ENCODE measurements around the gene MAP3K3. TPM values are rescaled to one million over a fixed set of nuclear protein-coding genes. Genes with fewer than 3 reads are reported as not detected.

The MAP3K3 gene
- total and polyA plus RNA-seq, 2 donors (not counting 1 experiment from before 2014, with no cell fraction given), result 49.1 to 74.7 TPM

DNA sequence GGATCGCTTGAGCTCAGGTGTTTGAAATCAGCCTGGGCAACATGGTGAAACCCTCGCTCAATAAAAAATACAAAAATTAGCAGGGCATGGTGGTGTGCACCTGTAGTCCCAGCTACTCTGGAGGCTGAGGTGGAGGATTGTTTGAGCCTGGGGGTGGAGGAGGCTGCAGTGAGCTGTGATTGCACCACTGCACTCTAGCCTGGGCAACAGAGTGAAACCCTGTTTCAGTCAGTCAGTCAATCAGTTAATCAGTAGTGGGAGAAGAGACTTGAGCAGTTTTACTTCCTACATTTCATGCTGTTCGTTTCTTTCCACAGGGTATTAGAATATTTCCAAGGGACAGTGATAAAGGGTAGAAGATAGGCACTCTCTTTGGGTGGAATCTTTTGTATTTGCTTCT is 8.8 kb downstream of the MAP3K3 start:
- H3K27ac Mint-ChIP-seq, result no peak overlapping the region
- no peaks in the 10 kb centered on the region for H3K27me3 ChIP-seq (replicated peaks in 1 of 4; ENCODE audit: control extremely low read depth in 1 of 4, control insufficient read depth in 3 of 4, insufficient read depth in 4 of 4, low read length in 3 of 4)
- TF ChIP-seq EZH2 (IDR thresholded peaks at IDR 0.05; ENCODE audit: borderline replicate concordance, insufficient read depth, low read depth, low read length, poor library complexity, severe bottlenecking), result no peak
- no peak for TF ChIP-seq CTCF (IDR thresholded peaks at IDR 0.05)
- peaks cover 3 to 42% of the 10 kb centered on the region in 2 experiments for H3K36me3 ChIP-seq (replicated peaks in 1 of 2; ENCODE audit: control extremely low read depth in 1 of 2, control insufficient read depth in 1 of 2, extremely low read depth in 1 of 2, insufficient read depth in 2 of 2, low read length in 1 of 2)
- ChIA-PET CTCF (interaction anchor here (0.5 to 1.0 kb wide), 2 partner anchors 51 to 79 kb away, joined by 3 to 4 read pairs; no protein-coding TSS in a partner anchor), POLR2A (no interaction called here)
- WGBS (ENCODE audit: insufficient coverage), result 100% methylated on average over 2 of the region's 3 CpGs
- H3K4me1 Mint-ChIP-seq, result peaks cover 30% of the 10 kb centered on the region
- no peak overlapping the region for H3K9ac ChIP-seq (ENCODE audit: low read length)
- H3K27me3 Mint-ChIP-seq, result no peaks in the 10 kb centered on the region
- no peak overlapping the region for H3K27ac ChIP-seq (ENCODE audit: low read length in 2 of 2)
- no peak overlapping the region for H2AFZ ChIP-seq (ENCODE audit: insufficient read depth, low read depth, low read length, poor library complexity, severe bottlenecking)
- H3K4me1 ChIP-seq (ENCODE audit: control insufficient read depth in 2 of 2, insufficient read depth in 2 of 2, low read length in 2 of 2), result peaks cover 0 to 5% of the 10 kb centered on the region in 2 donors
- no peak overlapping the region for H3K4me3 ChIP-seq (ENCODE audit: control extremely low read depth in 1 of 5, extremely low read depth in 1 of 5, insufficient read depth in 1 of 5, low read depth in 2 of 5, low read length in 4 of 5)
- H3K4me2 ChIP-seq (replicated peaks; ENCODE audit: low read depth, low read length, poor library complexity, severe bottlenecking), result no peak overlapping the region
- H3K9me3 Mint-ChIP-seq (ENCODE audit: insufficient read depth), result no peaks in the 10 kb centered on the region
- H3K4me3 Mint-ChIP-seq, result no peak overlapping the region
- intact Hi-C loops (cut with micrococcal nuclease), result no loop called here
- peaks cover 50% of the 10 kb centered on the region for H4K20me1 ChIP-seq (ENCODE audit: control insufficient read depth, insufficient read depth, low read length, poor library complexity, severe bottlenecking)
- ATAC-seq (ENCODE audit: low read depth), result no peak
- no peaks in the 10 kb centered on the region for H3K9me3 ChIP-seq (ENCODE audit: control extremely low read depth in 1 of 3, control insufficient read depth in 2 of 3, insufficient read depth in 1 of 3, low read length in 2 of 3)
- H3K79me2 ChIP-seq (ENCODE audit: control insufficient read depth, insufficient read depth, low read length), result peaks cover 66% of the 10 kb centered on the region
- no peak for DNase-seq

DNA sequence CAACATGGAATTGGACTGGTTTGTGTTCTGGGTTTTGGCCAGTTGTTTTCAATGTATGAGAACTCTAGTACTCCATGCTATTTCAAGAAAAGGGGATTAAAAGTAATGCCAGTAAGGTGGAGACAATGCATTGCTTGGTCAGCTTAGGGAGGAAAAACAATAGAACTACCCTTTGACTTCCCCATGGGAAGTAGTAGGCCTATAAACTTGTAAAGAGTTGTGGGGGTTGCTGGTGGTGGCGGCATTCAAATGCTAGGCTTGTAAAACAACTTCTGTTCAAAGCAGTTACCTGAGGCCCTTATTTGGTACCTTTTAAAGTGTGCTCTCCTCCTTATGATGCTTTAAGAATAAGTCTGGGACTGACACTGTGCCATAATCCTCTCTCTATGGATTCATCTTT is 9.4 kb downstream of the MAP3K3 start:
- peaks cover 64% of the 10 kb centered on the region for H3K79me2 ChIP-seq (ENCODE audit: control insufficient read depth, insufficient read depth, low read length)
- DNase-seq, result no peak
- ChIA-PET CTCF (interaction anchor here (0.5 kb wide), 1 partner anchor 52 kb away, joined by 4 read pairs; no protein-coding TSS in a partner anchor), POLR2A (no interaction called here)
- no peak for ATAC-seq (ENCODE audit: low read depth)
- H2AFZ ChIP-seq (ENCODE audit: insufficient read depth, low read depth, low read length, poor library complexity, severe bottlenecking), result no peak overlapping the region
- Mint-ChIP-seq H3K4me1 (peaks cover 26% of the 10 kb centered on the region), H3K27ac (no peak overlapping the region), H3K27me3 (no peaks in the 10 kb centered on the region), H3K4me3 (no peak overlapping the region), H3K9me3 (ENCODE audit: insufficient read depth) (no peaks in the 10 kb centered on the region)
- H3K9ac ChIP-seq (ENCODE audit: low read length), result no peak overlapping the region
- H3K27me3 ChIP-seq (replicated peaks in 1 of 4; ENCODE audit: control extremely low read depth in 1 of 4, control insufficient read depth in 3 of 4, insufficient read depth in 4 of 4, low read length in 3 of 4), result no peaks in the 10 kb centered on the region
- WGBS (ENCODE audit: insufficient coverage), result 100% methylated on average over 1 of the region's 1 CpG
- H3K36me3 ChIP-seq (replicated peaks in 1 of 2; ENCODE audit: control extremely low read depth in 1 of 2, control insufficient read depth in 1 of 2, extremely low read depth in 1 of 2, insufficient read depth in 2 of 2, low read length in 1 of 2), result peaks cover 3 to 48% of the 10 kb centered on the region in 2 experiments
- intact Hi-C loops (cut with micrococcal nuclease), result no loop called here
- H4K20me1 ChIP-seq (ENCODE audit: control insufficient read depth, insufficient read depth, low read length, poor library complexity, severe bottlenecking), result peaks cover 46% of the 10 kb centered on the region
- H3K27ac ChIP-seq (ENCODE audit: low read length in 2 of 2), result no peak overlapping the region
- peaks cover 0 to 3% of the 10 kb centered on the region in 2 donors for H3K4me1 ChIP-seq (ENCODE audit: control insufficient read depth in 2 of 2, insufficient read depth in 2 of 2, low read length in 2 of 2)
- H3K4me3 ChIP-seq (ENCODE audit: control extremely low read depth in 1 of 5, extremely low read depth in 1 of 5, insufficient read depth in 1 of 5, low read depth in 2 of 5, low read length in 4 of 5), result no peak overlapping the region
- H3K9me3 ChIP-seq (ENCODE audit: control extremely low read depth in 1 of 3, control insufficient read depth in 2 of 3, insufficient read depth in 1 of 3, low read length in 2 of 3), result no peaks in the 10 kb centered on the region
- no peak overlapping the region for H3K4me2 ChIP-seq (replicated peaks; ENCODE audit: low read depth, low read length, poor library complexity, severe bottlenecking)
- no peak for TF ChIP-seq CTCF (IDR thresholded peaks at IDR 0.05)
- TF ChIP-seq EZH2 (IDR thresholded peaks at IDR 0.05; ENCODE audit: borderline replicate concordance, insufficient read depth, low read depth, low read length, poor library complexity, severe bottlenecking), result no peak
